Effector CD8-positive, alpha-beta T cell (primary cell): ENCODE results near the gene VPS13A.
A peak's percentile ranks its signal among the peaks of the same experiment; 100 is the strongest.

Experiments
- DNase-seq: peaks from one replicate; lab custom pipeline; 2025; lab: John Stamatoyannopoulos, UW

VPS13A gene

GRCh38 chr9:77457916-77458592 lies 280.7 kb downstream of the VPS13A start:
- peak; percentile 25 for DNase-seq

- no peak for DNase-seq
Measured at GRCh38 chr9:77460938-77461337, 283.6 kb downstream of the VPS13A start.

GRCh38 chr9:77462066-77462465 lies 284.7 kb downstream of the VPS13A start:
- DNase-seq: no peak

GRCh38 chr9:77463151-77463550 lies 285.8 kb downstream of the VPS13A start:
- DNase-seq: no peak

- DNase-seq: no peak
Measured at GRCh38 chr9:77464661-77465060, 287.3 kb downstream of the VPS13A start.

- DNase-seq: no peak
Measured at GRCh38 chr9:77469515-77470231, 292.3 kb downstream of the VPS13A start.
